GM23248 (cell line): Measurements from ENCODE around the gene CD93. TPM values are rescaled to one million over a fixed set of nuclear protein-coding genes. Genes with fewer than 3 reads are reported as not detected.

ENCODE experiments used
- DNase-seq: peaks from one replicate; pipeline ENCODE4 v3.0.0-alpha.2; 2015
- H2AFZ ChIP-seq: fragments of 200-600 bp; sonication (generic); 2 replicates; pipeline ENCODE4 v1.6.1; 2016; ENCODE audit warnings: antibody characterized with exemption
- H3F3A ChIP-seq: fragments of 200-600 bp; sonication (generic); 2 replicates; pipeline ENCODE4 v1.6.1; 2016; ENCODE audit warnings: mild to moderate bottlenecking, antibody characterized with exemption, mixed run types; ENCODE audit not compliant: insufficient read depth
- H3K27ac ChIP-seq: fragments of 200-600 bp; sonication (generic); 2 replicates; pipeline ENCODE4 v1.5.1; 2016; ENCODE audit warnings: mild to moderate bottlenecking
- H3K27me3 ChIP-seq: fragments of 200-600 bp; sonication (generic); replicated peaks from 2 replicates; pipeline ENCODE4 v1.6.1; 2016; ENCODE audit warnings: mild to moderate bottlenecking; ENCODE audit not compliant: insufficient read depth
- H3K36me3 ChIP-seq: fragments of 200-600 bp; sonication (generic); 2 replicates; pipeline ENCODE4 v1.6.1; 2016; ENCODE audit warnings: low read depth, mild to moderate bottlenecking
- H3K4me1 ChIP-seq: fragments of 200-600 bp; sonication (generic); 2 replicates; pipeline ENCODE4 v1.6.1; 2016; ENCODE audit warnings: mild to moderate bottlenecking; ENCODE audit not compliant: insufficient read depth
- H3K4me2 ChIP-seq: fragments of 200-600 bp; sonication (generic); one replicate; pipeline ENCODE4 v1.6.1; 2016; ENCODE audit warnings: mild to moderate bottlenecking; ENCODE audit not compliant: unreplicated experiment
- H3K4me3 ChIP-seq: fragments of 200-600 bp; sonication (generic); 2 replicates; pipeline ENCODE4 v1.5.1; 2016; ENCODE audit warnings: mild to moderate bottlenecking
- H3K79me2 ChIP-seq: fragments of 200-600 bp; sonication (generic); 2 replicates; pipeline ENCODE4 v1.6.1; 2016; ENCODE audit warnings: mild to moderate bottlenecking; ENCODE audit not compliant: insufficient read depth
- H3K9ac ChIP-seq: fragments of 200-600 bp; sonication (generic); 2 replicates; pipeline ENCODE4 v1.6.1; 2016; ENCODE audit warnings: mild to moderate bottlenecking
- H3K9me2 ChIP-seq: fragments of 200-600 bp; sonication (generic); 2 replicates; pipeline ENCODE4 v1.6.1; 2016; ENCODE audit warnings: mixed run types, mild to moderate bottlenecking, moderate library complexity; ENCODE audit not compliant: insufficient read depth
- H3K9me3 ChIP-seq: fragments of 200-600 bp; sonication (generic); one replicate; pipeline ENCODE4 v1.6.1; 2017; ENCODE audit warnings: low read depth
- H4K20me1 ChIP-seq: fragments of 200-600 bp; sonication (generic); 2 replicates; pipeline ENCODE4 v1.6.0; 2016; ENCODE audit not compliant: insufficient read depth
- EZH2 ChIP-seq: fragments of 200-600 bp; sonication (generic); IDR thresholded peaks from 2 replicates; pipeline ENCODE4 v1.6.1; 2018; ENCODE audit warnings: antibody characterized with exemption, mild to moderate bottlenecking; ENCODE audit not compliant: insufficient read depth, poor library complexity, severe bottlenecking
- EZH2phosphoT487 ChIP-seq: fragments of 200-600 bp; sonication (generic); IDR thresholded peaks from 2 replicates; pipeline ENCODE4 v1.6.1; 2018; ENCODE audit warnings: antibody characterized with exemption, moderate library complexity, mild to moderate bottlenecking, low read depth; ENCODE audit not compliant: insufficient read depth
- WGBS, 2 experiments: methylation state at CpG; one replicate each; pipeline ENCODE4 v1.1.6; 2015 to 2017; ENCODE audit warnings: low lambda C conversion rate in 2 of 2, low coverage in 1 of 2; ENCODE audit errors: missing lambda C conversion rate in 2 of 2; 5-methylcytosine and 5-hydroxymethylcytosine counted together
- in situ Hi-C: fragments of 300-500 bp; cut with MboI; formaldehyde crosslinking; loops from 2 replicates; pipeline ENCODE4 v1.15.0; 2020
- polyA plus RNA-seq: library from polyadenylated mRNA; unstranded; fragments of >200 nt; fragmentation: Nextera tagmentation; extraction: Ambion mirVana; gene quantifications from 2 replicates; pipeline ENCODE4 v1.2.1, GENCODE V29; 2016
- total RNA-seq: library from RNA; depleted of rRNA; stranded (reverse); fragments of >200 nt; shearing (Covaris generic); gene quantifications from 2 replicates; pipeline ENCODE4 v1.2.3, GENCODE V29; 2014

CD93 gene
- total and polyA plus RNA-seq, 2 experiments from 2014 or later = 0.03 TPM; not detected in 1

- Histone ChIP-seq H3K9ac (no peak overlapping the region), H2AFZ (no peak overlapping the region), H3K4me2 (no peak overlapping the region), H3K79me2 (no peaks in the 10 kb centered on the region), H4K20me1 (no peaks in the 10 kb centered on the region), H3K4me1 (peaks cover 7% of the 10 kb centered on the region; the same call in 1 of the 2 replicates), H3K4me3 (no peak overlapping the region), H3F3A (no peaks in the 10 kb centered on the region), H3K27ac (no peak overlapping the region), H3K9me3 (no peaks in the 10 kb centered on the region), H3K36me3 (no peaks in the 10 kb centered on the region), H3K27me3 (no peaks in the 10 kb centered on the region), H3K9me2 (no peaks in the 10 kb centered on the region)
- in situ Hi-C loops = no loop called here
- DNase-seq = no peak
- 88 to 92% methylated on average over 5 of the region's 5 CpGs for WGBS, 2 experiments
- TF ChIP-seq EZH2phosphoT487 (no peak), EZH2 (no peak)
These were observed 39.0 kb upstream of the CD93 start for GRCh38 chr20:23125159-23125558.

GRCh38 chr20:23123886-23124285 lies 37.8 kb upstream of the CD93 start:
- Histone ChIP-seq H3K9ac (no peak overlapping the region), H4K20me1 (no peaks in the 10 kb centered on the region), H3K4me2 (no peak overlapping the region), H3K4me1 (peaks cover 7% of the 10 kb centered on the region; the same call in 1 of the 2 replicates), H3K27me3 (no peaks in the 10 kb centered on the region), H3F3A (no peaks in the 10 kb centered on the region), H3K4me3 (no peak overlapping the region), H3K36me3 (no peaks in the 10 kb centered on the region), H3K27ac (no peak overlapping the region), H3K9me2 (no peaks in the 10 kb centered on the region), H3K79me2 (no peaks in the 10 kb centered on the region), H2AFZ (no peak overlapping the region), H3K9me3 (no peaks in the 10 kb centered on the region)
- no peak for TF ChIP-seq EZH2phosphoT487
- no peak for TF ChIP-seq EZH2
- DNase-seq = no peak
- WGBS, 2 experiments = 92% methylated on average over 10 of the region's 10 CpGs
- in situ Hi-C loops = no loop called here

- Histone ChIP-seq H3F3A (no peaks in the 10 kb centered on the region), H3K4me2 (no peak overlapping the region), H2AFZ (no peak overlapping the region), H3K4me1 (peaks cover 7% of the 10 kb centered on the region; the same call in 1 of the 2 replicates), H3K79me2 (no peaks in the 10 kb centered on the region), H3K4me3 (no peak overlapping the region), H3K27ac (no peak overlapping the region), H4K20me1 (no peaks in the 10 kb centered on the region), H3K9me2 (no peaks in the 10 kb centered on the region), H3K27me3 (no peaks in the 10 kb centered on the region), H3K9me3 (no peaks in the 10 kb centered on the region), H3K36me3 (no peaks in the 10 kb centered on the region), H3K9ac (no peak overlapping the region)
- in situ Hi-C loops = no loop called here
- no peak for DNase-seq
- TF ChIP-seq EZH2 (no peak), EZH2phosphoT487 (no peak)
- WGBS, 2 experiments = 88 to 91% methylated on average over 15 to 16 of the region's 18 CpGs
These were observed 36.9 kb upstream of the CD93 start for GRCh38 chr20:23122796-23123655.

- TF ChIP-seq EZH2 (no peak), EZH2phosphoT487 (no peak)
- in situ Hi-C loops = no loop called here
- no peak for DNase-seq
- no peak overlapping the region for H3K4me3 ChIP-seq
- H3K9ac ChIP-seq = no peak overlapping the region
- H3K9me3 ChIP-seq = no peaks in the 10 kb centered on the region
- no peaks in the 10 kb centered on the region for H3K27me3 ChIP-seq
- WGBS, 2 experiments = 84% methylated on average over 5 to 6 of the region's 9 CpGs
- H3K36me3 ChIP-seq = no peaks in the 10 kb centered on the region
- H3K27ac ChIP-seq = no peak overlapping the region
- H3K4me1 ChIP-seq = peaks cover 7% of the 10 kb centered on the region; the same call in 1 of the 2 replicates
- no peaks in the 10 kb centered on the region for H3K9me2 ChIP-seq
- H3F3A ChIP-seq = no peaks in the 10 kb centered on the region
- no peak overlapping the region for H3K4me2 ChIP-seq
- no peaks in the 10 kb centered on the region for H4K20me1 ChIP-seq
- no peaks in the 10 kb centered on the region for H3K79me2 ChIP-seq
- H2AFZ ChIP-seq = no peak overlapping the region
These were observed 36.2 kb upstream of the CD93 start for GRCh38 chr20:23122321-23122720.
